ENCODE data around the gene CYP2C19. TPM values are rescaled to one million over a fixed set of nuclear protein-coding genes. Genes with fewer than 3 reads are reported as not detected.
"Not testable (repeated sequence)": the region's sequence is repeated elsewhere in the genome, so short reads cannot be mapped to it uniquely, and the experiment has no call there.

Gene CYP2C19
- total RNA-seq, 1 donor from 2014 or later: 0.41 TPM

DNA sequence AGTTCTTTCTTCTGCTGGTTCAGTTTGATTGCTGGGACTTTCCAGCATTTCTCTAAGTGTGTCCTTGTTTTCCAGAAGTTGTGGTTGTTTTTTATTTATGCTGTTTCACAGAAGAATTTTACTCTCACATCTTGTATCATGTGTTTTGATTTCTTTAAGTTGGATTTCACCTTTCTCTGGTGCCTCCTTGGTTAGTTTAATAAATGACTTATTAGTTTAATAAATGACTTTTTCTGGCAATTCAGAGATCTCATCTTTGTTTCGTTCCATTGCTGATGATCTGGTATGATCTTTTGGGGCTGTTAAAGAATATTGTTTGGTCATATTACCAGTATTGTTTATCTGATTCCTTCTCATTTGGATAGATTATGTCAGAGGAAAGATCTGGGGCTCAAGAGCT, 116.2 kb downstream of the CYP2C19 start:
- DNase-seq (ENCODE audit: low spot score in 2 of 2) (no peak), FAIRE-seq (no peak)

DNA sequence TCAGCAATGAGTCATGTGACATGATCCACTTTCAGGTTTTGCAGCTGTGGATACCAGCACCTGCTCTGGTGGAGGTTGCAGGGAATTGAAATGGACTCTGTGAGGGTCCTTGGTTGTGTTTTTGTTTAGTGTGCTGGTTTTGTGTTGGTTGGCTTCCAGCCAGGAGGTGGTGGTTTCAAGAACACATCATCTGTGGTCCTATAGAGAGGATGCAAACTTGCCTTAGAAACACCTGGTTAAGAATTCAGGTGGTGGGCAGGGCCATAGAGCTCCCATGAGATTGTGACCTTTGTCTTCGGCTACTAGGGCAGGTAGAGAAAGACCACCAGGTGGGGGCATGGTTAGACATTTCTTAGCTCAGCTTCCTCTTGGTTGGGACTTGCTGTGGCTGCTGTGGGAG, 116.7 kb downstream of the CYP2C19 start:
- no peak for DNase-seq (ENCODE audit: low spot score in 2 of 2)
- FAIRE-seq: no peak

DNA sequence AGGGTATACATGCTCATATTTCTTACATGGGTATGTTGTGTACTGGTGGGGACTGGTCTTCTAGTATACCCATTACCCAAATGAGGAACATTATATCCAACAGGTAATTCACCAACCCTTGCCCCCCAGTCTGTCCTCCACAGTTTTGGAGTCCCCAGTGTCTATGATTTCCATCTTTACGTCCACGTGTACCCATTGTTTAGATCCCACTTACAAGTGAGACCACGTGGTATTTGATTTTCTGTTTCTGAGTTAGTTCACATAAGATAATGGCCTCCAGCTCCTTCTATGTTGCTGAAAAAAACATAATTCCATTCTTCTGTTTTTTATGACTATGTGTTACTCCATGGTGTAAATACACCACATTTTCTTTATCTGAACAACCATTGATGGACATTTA, 126.6 kb downstream of the CYP2C19 start:
- FAIRE-seq: no peak
- no peak for DNase-seq (ENCODE audit: low spot score in 2 of 2)

DNA sequence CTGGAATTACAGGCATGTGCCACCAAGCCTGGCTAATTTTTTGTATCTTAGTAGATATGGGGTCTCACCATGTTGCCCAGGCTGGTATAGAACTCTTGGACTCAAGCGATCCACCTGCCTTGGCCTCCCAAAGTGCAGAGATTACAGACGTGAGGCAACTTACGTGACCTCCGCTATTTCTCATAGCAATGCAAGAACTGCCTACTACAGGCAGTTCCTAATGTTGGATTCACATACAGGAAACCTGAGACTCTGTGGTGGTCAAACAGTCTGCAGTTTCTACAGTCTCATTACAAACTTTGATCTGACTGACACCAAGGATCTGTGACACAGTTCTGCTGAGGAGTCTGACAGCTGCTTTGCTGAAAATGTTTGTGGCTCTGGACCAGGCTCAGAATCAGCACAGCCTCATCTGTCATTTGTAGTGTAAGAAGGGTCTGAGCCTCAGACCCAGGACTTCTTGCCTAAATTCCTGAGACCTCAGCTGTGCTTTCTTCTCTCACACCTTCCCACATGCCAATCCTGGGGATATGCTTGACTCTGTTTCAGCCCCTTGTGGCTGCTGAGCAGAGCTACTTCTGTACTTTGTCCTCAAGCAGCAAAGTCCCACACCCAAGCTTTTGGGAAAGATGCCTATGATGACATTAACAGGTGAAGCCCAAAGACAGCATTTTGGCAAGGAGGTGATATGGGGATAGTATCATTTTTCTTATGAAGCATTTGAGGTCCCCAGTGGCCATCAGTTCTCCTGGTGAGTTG, 128.0 kb downstream of the CYP2C19 start:
- no peak for DNase-seq (ENCODE audit: low spot score in 2 of 2)
- FAIRE-seq: no peak

DNA sequence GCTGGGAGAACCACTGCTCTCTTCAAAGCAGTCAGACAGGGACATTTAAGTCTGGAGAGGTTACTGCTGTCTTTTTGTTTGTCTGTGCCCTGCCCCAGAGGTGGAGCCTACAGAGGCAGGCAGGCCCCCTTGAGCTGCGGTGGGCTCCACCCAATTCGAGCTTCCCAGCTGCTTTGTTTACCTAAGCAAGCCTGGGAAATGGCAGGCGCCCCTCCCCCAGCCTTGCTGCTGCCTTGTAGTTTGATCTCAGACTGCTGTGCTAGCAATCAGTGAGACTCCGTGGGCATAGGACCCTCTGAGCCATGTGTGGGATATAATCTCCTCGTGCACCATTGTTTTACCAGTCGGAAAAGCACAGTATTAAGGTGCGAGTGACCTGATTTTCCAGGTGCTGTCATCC, 135.9 kb downstream of the CYP2C19 start:
- not testable (repeated sequence) for FAIRE-seq; DNase-seq (ENCODE audit: low spot score in 2 of 2)

DNA sequence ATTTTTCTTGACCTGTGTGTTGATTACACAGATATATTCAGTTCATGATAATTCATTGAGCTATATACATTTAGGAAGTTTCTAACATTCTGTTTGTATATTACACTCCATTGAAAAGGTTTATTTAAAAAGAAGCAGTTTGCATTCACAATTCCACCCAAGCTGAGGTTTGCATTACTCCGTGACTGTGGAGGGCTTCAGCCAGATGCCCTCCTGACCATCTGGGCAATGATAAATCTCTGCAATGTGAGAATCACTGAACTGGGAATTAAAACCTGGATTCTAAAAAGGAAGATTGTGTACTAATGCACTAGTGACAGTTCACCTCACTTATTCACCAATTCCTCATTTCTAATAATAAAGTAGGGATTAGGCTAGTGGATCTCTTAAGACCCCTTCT, 139.6 kb downstream of the CYP2C19 start:
- FAIRE-seq (no peak), DNase-seq (ENCODE audit: low spot score in 2 of 2) (no peak)

DNA sequence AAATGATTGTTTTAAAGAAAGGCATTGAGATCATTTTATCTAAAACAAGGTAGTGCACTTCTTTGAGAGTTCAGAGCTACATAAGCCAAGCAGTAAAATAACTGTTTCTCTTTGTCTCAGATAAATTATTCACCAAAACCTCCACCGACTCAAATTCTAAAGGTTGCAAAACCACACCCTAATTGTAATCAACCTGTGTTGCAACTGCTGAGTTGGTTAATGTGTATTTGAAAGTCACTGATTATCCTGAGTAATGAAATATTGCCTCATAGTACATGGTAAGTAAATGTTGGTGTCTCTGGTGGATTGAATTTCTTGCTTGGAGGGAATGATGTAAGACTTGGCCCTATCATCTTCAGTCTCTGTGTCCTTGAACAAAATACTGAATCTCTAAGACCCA, 140.1 kb downstream of the CYP2C19 start:
- FAIRE-seq (no peak), DNase-seq (ENCODE audit: low spot score in 2 of 2) (no peak)

Other genes starting within 250 kb of the CYP2C19 start
- gene HELLS, start 216.9 kb upstream of the CYP2C19 start, total RNA-seq: 14.7 TPM
- under 0.01 TPM for gene CYP2C18, start 79.0 kb upstream of the CYP2C19 start, total RNA-seq
- not detected for gene CYP2C9, start 176.0 kb downstream of the CYP2C19 start, total RNA-seq